ENCODE data around the gene LYPD6. TPM values are rescaled to one million over a fixed set of nuclear protein-coding genes. Genes with fewer than 3 reads are reported as not detected.
"Not testable (repeated sequence)": the region's sequence is repeated elsewhere in the genome, so short reads cannot be mapped to it uniquely, and the experiment has no call there.

The LYPD6 gene
- total RNA-seq, 1 donor from 2014 or later: 0.14 TPM

DNA sequence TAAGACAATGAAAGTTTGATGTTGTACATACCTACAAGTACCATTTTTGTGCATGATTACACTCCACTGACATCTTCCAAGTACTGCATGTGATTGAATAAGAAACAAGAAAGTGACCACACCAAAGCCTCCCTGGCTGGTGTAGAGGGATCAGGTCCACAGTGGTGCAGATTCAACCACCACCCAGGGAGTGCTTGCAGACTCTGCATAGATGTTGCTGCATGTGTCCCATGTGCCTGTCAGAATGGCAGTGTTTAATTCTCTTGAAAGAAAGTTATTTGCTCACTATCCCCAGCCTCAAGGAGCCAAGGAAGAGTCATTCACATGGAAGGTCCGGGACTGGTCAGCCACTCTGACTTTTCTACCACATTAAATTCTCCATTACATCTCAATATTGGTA is 142.7 kb downstream of the LYPD6 start:
- intact Hi-C loops (cut with DNase I): no loop called here
- ATAC-seq (no peak), DNase-seq (ENCODE audit: missing footprints) (no peak)

DNA sequence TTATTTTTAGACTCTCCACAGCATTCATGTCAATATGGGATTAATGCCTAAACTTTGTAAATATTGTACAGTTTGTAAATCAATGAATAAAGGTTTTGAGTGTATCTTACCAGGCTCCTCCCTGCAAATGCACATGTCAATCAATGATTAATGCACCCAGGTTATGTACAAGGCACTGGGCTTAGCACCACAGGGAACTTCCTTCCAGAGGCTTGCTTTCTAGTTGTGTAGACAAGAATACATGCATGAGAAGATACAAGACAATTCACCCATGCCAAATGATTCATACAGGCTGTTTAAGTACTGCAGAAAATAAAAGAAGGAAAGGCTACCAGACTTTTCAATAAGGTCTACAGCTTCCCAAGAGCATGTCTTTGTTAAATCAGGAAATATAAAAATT is 143.1 kb downstream of the LYPD6 start:
- no peak for ATAC-seq
- intact Hi-C loops (cut with DNase I): no loop called here
- DNase-seq (ENCODE audit: missing footprints): no peak

DNA sequence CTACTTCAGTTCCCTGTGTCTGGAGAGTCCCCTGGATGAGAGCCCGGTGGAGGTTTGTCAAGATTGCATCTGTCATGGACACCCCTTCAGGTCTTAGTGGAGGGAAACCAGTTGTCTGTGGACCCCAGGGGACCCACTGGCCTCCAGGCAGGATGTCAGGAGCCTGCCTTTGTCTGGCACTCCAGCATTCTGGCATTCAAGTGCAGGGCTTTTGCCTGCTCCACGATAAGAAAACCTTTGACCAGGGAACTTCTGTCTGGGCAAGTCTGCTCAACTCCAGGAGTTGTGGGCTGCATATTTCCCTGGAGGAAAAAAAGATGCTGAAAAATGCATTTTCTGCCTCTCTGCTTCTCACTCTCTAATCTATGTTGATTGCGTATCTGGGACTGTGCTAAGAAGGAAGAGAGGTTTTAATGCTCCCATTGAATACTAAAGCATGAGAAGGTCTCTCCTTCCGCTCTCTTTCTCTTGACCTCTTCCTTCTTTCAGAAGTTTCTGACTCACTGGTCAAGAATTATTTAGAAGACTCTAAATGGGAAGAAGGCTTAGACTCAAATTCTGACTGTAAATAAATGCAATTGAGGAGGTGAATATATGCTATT is 152.7 kb downstream of the LYPD6 start:
- no peak for ATAC-seq
- DNase-seq (ENCODE audit: missing footprints): no peak
- intact Hi-C loops (cut with DNase I): no loop called here

DNA sequence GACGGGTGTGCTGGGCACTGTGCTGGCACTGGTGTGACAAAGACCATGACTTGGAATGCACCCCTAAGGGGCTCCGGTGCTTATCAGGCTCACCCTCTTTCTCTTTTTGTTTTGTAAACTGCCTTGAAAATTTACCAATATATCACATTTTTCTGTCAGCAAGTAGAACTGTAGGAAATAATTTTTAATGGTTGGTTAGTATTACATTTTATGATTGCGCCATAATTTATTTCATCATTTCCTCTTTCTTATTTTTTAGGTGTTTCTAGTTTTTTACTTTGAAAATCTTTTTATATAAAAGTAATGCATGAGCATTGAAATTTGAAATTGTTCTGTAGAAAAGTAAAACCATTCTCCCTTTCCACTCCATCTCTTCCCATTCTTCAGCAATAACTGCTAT is 156.3 kb downstream of the LYPD6 start:
- ATAC-seq: no peak
- intact Hi-C loops (cut with DNase I): no loop called here
- DNase-seq (ENCODE audit: missing footprints): no peak

DNA sequence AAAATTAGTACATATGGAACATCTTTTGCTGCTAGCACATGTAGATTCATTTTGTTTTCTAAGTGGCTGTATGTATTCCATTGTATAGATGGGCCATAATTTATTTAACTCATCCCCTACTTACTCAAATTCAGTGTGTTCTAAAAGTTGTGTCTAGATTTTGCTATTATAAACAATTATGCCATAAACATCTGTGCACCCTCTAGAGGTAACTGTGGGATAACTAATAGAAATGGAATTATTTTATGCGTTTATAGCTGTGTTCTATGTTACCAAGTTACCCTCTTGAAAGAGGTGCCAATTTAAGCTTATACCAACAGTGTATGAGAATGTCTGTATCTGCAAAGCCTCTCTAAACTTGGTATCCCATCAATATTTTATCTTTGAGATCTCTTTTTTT is 156.8 kb downstream of the LYPD6 start:
- DNase-seq (ENCODE audit: missing footprints) (no peak), ATAC-seq (no peak)
- intact Hi-C loops (cut with DNase I): no loop called here

DNA sequence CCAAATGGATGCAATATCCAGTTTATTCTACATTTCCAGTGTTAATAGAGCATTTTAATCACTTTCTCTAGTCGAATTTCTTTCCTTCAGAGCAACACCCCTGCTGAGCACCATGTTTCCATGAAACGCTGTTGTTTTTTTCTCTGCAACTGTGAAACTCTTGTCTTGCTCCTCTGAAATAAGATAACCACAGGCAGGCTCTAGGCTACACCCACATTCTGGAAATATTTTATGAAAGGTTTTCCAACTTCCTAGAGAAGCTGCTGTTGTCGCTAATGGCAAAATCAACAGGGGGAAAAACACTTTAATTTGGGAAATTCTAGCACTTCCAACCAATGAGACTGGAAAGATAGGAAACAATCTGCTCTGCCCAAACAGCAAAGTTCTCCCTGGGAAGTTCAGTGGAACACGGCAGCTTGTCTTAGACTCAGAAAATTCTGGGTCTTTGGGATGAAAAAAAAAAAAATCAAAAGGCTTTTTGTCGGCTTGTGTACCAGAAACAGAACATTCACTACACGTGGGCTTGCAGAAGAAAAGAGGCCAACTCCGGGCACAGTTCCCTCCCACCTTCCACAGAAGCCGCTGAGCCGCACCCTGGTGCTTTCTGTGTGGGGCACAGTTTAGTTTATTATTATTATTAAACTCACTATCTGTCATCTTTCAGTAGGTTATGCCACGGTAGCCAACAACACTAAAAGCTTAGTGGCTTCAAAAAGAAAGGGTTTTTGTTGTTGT is 158.5 kb downstream of the LYPD6 start:
- no peak for ATAC-seq
- intact Hi-C loops (cut with DNase I): no loop called here
- no peak for DNase-seq (ENCODE audit: missing footprints)

DNA sequence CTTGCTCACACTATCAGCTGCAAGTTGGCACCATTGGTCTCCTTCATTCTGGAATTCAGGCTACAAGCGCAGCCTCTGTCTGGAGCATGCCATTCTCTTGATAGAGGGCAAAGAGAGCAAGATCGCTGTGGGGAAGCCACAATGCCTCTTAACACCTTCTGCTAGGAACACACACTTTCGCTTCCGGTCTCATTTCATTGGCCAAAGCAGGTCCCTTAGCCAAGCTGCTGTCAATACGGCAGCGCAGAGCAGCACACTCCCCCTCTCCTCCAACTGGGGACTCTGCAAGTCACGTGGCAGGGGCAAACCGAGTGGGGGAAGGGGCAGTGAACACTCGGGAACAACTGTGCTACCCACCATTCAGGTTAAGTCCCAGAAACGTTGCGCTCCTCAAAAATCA is 159.1 kb downstream of the LYPD6 start:
- no peak for ATAC-seq
- DNase-seq (ENCODE audit: missing footprints): no peak
- intact Hi-C loops (cut with DNase I): no loop called here

DNA sequence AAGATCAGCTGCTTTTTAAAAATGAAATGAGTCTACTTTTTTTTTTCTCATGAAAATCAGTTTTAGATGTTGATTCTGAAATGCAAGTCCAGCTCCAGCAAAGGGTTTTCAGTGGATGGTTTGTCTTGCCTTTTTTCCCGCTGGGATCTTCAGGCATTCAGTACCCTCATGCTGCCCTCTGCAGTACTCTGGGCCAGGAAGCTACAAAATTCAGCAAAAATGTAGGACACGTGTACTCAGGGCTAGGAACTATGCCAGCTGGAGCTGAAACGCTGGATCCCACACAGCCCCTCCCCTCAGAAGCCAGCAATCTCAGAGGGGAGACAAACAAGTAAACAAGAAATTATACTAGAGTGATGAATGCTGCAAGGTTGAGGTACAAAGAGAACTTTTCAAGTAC is 159.9 kb downstream of the LYPD6 start:
- DNase-seq (ENCODE audit: missing footprints) (no peak), ATAC-seq (no peak)
- intact Hi-C loops (cut with DNase I): no loop called here

DNA sequence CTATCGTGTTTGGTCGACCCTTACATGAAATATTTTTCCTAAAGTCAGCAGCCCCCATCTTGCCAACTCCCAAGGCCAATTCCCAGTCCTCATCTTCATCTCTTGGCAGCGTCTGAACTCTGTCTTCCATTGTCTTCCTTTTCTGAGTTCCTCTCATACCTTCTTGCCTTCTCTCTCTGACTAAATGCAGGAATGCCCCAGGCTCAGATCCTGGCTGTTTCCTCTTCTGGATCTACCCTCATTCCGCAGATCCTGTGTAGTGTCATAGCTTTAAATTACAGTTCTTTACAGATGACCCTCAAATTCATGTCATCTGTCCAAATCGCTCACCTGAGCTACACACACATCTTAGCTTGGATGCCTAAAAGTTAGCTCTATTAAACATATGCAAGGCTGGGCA is 162.5 kb downstream of the LYPD6 start:
- ATAC-seq (no peak), DNase-seq (ENCODE audit: missing footprints) (no peak)
- intact Hi-C loops (cut with DNase I): no loop called here

DNA sequence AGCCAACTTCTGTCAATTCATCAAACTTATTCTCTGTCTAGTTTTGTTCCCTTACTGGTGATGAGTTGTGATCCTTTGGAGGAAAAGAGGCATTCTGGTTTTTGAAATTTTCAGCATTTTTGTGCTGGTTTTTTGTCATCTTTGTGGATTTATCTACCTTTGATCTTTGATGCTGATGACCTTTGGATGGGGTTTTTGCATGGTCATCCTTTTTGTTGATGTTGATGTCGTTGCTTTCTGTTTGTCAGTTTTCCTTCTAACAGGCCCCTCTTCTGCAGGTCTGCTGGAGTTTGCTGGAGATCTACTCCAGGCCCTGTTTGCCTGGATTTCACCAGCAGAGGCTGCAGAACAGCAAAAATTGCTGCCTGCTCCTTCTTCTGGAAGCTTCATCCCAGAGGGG is 168.8 kb downstream of the LYPD6 start:
- intact Hi-C loops (cut with DNase I); DNase-seq (ENCODE audit: missing footprints); ATAC-seq: not testable (repeated sequence)

DNA sequence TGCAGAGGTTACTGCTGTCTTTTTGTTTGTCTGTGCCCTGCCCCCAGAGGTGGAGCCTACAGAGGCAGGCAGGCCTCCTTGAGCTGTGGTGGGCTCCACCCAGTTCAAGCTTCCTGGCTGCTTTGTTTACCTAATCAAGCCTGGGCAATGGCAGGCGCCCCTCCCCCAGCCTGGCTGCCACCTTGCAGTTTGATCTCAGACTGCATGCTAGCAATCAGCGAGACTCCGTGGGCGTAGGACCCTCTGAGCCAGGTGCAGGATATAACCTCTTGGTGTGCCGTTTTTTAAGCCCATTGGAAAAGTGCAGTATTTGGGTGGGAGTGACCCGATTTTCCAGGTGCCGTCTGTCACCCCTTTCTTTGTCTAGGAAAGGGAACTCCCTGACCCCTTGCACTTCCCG is 176.4 kb downstream of the LYPD6 start:
- intact Hi-C loops (cut with DNase I); DNase-seq (ENCODE audit: missing footprints); ATAC-seq: not testable (repeated sequence)

DNA sequence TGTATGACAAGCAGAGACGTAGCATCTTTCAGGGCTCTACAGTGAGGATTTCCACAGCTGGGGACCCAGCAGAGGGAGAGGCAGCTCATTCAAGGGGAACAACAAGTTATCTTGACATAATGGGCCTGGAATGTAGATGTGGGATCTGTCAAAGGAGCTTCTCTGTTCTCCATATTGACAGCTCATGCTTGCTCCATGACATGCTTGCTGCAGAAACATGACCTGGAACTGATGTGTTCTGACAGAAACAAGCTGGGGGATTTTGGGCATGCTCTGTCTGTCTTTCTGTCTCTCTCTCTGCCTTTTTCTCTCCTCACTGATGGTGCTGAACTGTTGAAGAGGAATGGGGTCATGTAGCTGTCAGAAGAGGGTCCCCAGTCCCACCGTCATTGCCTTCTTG is 177.6 kb downstream of the LYPD6 start:
- no peak for DNase-seq (ENCODE audit: missing footprints)
- intact Hi-C loops (cut with DNase I): no loop called here
- ATAC-seq: no peak

DNA sequence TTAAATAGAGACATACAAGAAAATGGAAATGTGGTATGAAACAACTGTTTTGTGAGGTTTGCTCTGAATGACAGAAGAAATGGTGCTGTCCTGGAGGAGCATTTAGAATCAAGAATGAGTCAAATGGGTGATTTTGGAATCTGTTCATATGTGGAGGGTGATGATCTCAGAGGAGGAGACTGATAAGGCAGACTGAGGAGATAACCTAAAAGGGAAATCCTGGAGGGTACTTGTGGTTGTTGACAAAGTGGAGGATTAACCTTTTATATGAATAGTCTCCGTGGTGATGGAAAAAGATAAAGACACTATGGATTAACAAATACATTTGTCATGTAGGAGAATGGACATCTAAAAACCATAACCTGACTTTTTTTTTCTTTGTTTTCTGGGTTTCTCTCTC is 183.1 kb downstream of the LYPD6 start:
- intact Hi-C loops (cut with DNase I): no loop called here
- DNase-seq (ENCODE audit: missing footprints) (no peak), ATAC-seq (no peak)

Data from Right ventricle myocardium inferior (tissue), 1 donor.